Endodermal cell (in vitro differentiated cells): ENCODE results near the gene DPEP3. TPM values are rescaled to one million over a fixed set of nuclear protein-coding genes. Genes with fewer than 3 reads are reported as not detected.
A peak's percentile ranks its signal among the peaks of the same experiment; 100 is the strongest.

ENCODE experiments used
- DNase-seq: peaks from one replicate; pipeline ENCODE4 v3.0.0-alpha.2; 2017
- H3K27ac ChIP-seq: 2 replicates; pipeline ENCODE4 v1.5.1; 2013; ENCODE audit warnings: mild to moderate bottlenecking, low read depth, low read length, moderate library complexity
- H3K27me3 ChIP-seq: 2 replicates; pipeline ENCODE4 v1.6.1; 2013; ENCODE audit warnings: mild to moderate bottlenecking, low read length, moderate library complexity; ENCODE audit not compliant: insufficient read depth, control insufficient read depth, poor library complexity, severe bottlenecking
- H3K36me3 ChIP-seq: 2 replicates; pipeline ENCODE4 v1.7.0; 2013; ENCODE audit warnings: mild to moderate bottlenecking, low read length, moderate library complexity; ENCODE audit not compliant: control insufficient read depth, insufficient read depth
- H3K4me1 ChIP-seq: one replicate; pipeline ENCODE4 v1.7.0; 2013; ENCODE audit warnings: low read length; ENCODE audit not compliant: control insufficient read depth, insufficient read depth
- H3K4me3 ChIP-seq: 2 replicates; pipeline ENCODE4 v1.5.1; 2013; ENCODE audit warnings: mild to moderate bottlenecking, low read length, moderate library complexity
- H3K9ac ChIP-seq: 2 replicates; pipeline ENCODE4 v1.6.1; 2013; ENCODE audit warnings: mild to moderate bottlenecking, low read length, moderate library complexity; ENCODE audit not compliant: poor library complexity, severe bottlenecking; ENCODE audit errors: extremely low read depth
- H3K9me3 ChIP-seq: 2 replicates; pipeline ENCODE4 v1.6.1; 2013; ENCODE audit warnings: mild to moderate bottlenecking, low read length, moderate library complexity; ENCODE audit not compliant: control insufficient read depth
- H3K27ac Mint-ChIP-seq: 2 replicates; pipeline ENCODE4 v1.8.0; 2020; ENCODE audit warnings: mixed read lengths
- H3K27me3 Mint-ChIP-seq: 2 replicates; pipeline ENCODE4 v1.8.0; 2021; ENCODE audit warnings: mild to moderate bottlenecking, mixed read lengths; ENCODE audit not compliant: insufficient read depth
- H3K36me3 Mint-ChIP-seq: 2 replicates; pipeline ENCODE4 v1.8.0; 2020; ENCODE audit warnings: low read depth, mixed read lengths
- H3K4me1 Mint-ChIP-seq: 2 replicates; pipeline ENCODE4 v1.8.0; 2020; ENCODE audit warnings: mixed read lengths
- H3K4me3 Mint-ChIP-seq: 2 replicates; pipeline ENCODE4 v1.8.0; 2020; ENCODE audit warnings: mild to moderate bottlenecking, moderate library complexity, mixed read lengths
- H3K9me3 Mint-ChIP-seq: 2 replicates; pipeline ENCODE4 v1.8.0; 2020; ENCODE audit warnings: mild to moderate bottlenecking, mixed read lengths
- WGBS, 2 experiments: methylation state at CpG; one replicate each; pipeline versions ENCODE4 v1.1.5 to v1.1.7; 2013; ENCODE audit warnings: missing lambda C conversion rate in 2 of 2, mixed read lengths in 1 of 2; ENCODE audit not compliant: insufficient coverage in 1 of 2, insufficient read length in 1 of 2; 5-methylcytosine and 5-hydroxymethylcytosine counted together
- total RNA-seq, 2 donors: library from RNA; stranded (reverse); fragmentation: NEBNext Ultra II Directional in 1 of 2; extraction: Animal tissue kit (Norgen Biotek cat#: 25700) in 1 of 2; gene quantifications; 2 replicates in 1 of 2; 3 replicates in 1 of 2; pipeline ENCODE4 v1.2.1, GENCODE V29; 2021
- TF ChIP-seq, protein P1 (sequence below): fragments of 200-600 bp; sonication (generic); conservative IDR thresholded peaks from 2 replicates; pipeline ENCODE4 v1.5.0; 2021; ENCODE audit warnings: antibody characterized with exemption, mild to moderate bottlenecking

Gene DPEP3
- total RNA-seq, 2 donors from 2014 or later = 2.9 to 3.5 TPM

- H3K36me3 ChIP-seq = no peaks in the 10 kb centered on the region
- TF ChIP-seq, protein P1, sequence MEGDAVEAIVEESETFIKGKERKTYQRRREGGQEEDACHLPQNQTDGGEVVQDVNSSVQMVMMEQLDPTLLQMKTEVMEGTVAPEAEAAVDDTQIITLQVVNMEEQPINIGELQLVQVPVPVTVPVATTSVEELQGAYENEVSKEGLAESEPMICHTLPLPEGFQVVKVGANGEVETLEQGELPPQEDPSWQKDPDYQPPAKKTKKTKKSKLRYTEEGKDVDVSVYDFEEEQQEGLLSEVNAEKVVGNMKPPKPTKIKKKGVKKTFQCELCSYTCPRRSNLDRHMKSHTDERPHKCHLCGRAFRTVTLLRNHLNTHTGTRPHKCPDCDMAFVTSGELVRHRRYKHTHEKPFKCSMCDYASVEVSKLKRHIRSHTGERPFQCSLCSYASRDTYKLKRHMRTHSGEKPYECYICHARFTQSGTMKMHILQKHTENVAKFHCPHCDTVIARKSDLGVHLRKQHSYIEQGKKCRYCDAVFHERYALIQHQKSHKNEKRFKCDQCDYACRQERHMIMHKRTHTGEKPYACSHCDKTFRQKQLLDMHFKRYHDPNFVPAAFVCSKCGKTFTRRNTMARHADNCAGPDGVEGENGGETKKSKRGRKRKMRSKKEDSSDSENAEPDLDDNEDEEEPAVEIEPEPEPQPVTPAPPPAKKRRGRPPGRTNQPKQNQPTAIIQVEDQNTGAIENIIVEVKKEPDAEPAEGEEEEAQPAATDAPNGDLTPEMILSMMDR = no peak
- peaks cover 21% of the 10 kb centered on the region for H3K27me3 Mint-ChIP-seq
- H3K9me3 ChIP-seq = no peaks in the 10 kb centered on the region
- H3K27ac ChIP-seq = no peak overlapping the region
- WGBS, 2 experiments = 88 to 93% methylated on average over 4 of the region's 5 CpGs
- no peaks in the 10 kb centered on the region for H3K4me1 ChIP-seq
- no peaks in the 10 kb centered on the region for H3K27me3 ChIP-seq
- no peak overlapping the region for H3K9ac ChIP-seq
- H3K4me3 Mint-ChIP-seq = no peak overlapping the region
- no peak overlapping the region for H3K4me3 ChIP-seq
- H3K36me3 Mint-ChIP-seq = no peaks in the 10 kb centered on the region
- peaks cover 9% of the 10 kb centered on the region for H3K9me3 Mint-ChIP-seq
- DNase-seq = no peak
- H3K4me1 Mint-ChIP-seq = peaks cover 3% of the 10 kb centered on the region
- H3K27ac Mint-ChIP-seq = no peak overlapping the region
Observed at GRCh38 chr16:67986949-67987348, 6.7 kb upstream of the DPEP3 start.

DNA sequence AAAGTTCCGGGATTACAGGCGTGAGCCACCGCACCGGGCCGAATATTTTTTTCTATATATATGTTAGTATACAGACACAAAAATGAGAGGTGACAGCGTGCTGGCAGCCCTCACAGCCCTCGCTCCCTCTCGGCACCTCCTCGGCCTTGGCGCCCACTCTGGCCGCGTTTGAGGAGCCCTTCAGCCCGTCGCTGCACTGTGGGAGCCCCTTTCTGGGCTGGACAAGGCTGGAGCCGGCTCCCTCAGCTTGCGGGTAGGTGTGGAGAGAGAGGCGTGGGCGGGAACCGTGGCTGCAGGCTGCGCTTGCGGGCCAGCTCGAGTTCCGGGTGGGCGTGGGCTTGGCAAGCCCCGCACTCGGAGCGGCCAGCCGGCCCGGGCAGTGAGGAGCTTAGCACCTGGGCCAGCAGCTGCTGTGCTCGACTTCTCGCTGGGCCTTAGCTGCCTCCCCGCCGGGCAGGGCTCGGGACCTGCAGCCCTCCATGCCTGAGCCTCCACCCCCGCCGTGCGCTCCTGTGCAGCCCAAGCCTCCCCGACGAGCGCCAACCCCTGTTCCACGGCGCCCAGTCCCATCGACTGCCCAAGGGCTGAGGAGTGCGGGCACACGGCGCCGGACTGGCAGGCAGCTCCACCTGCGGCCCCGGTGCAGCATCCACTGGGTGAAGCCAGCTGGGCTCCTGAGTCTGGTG lies 1.9 kb upstream of the DPEP3 start:
- Histone ChIP-seq H3K4me3 (no peak overlapping the region), H3K27ac (no peak overlapping the region), H3K27me3 (peaks cover 9% of the 10 kb centered on the region), H3K4me1 (no peaks in the 10 kb centered on the region), H3K9ac (no peak overlapping the region), H3K36me3 (no peaks in the 10 kb centered on the region), H3K9me3 (no peaks in the 10 kb centered on the region)
- H3K4me3 Mint-ChIP-seq = no peak overlapping the region
- no peak overlapping the region for H3K27ac Mint-ChIP-seq
- peaks cover 3% of the 10 kb centered on the region for H3K4me1 Mint-ChIP-seq
- H3K9me3 Mint-ChIP-seq = peaks cover 9% of the 10 kb centered on the region
- H3K27me3 Mint-ChIP-seq = peaks cover 14% of the 10 kb centered on the region
- TF ChIP-seq, protein P1 = no peak
- DNase-seq = no peak
- WGBS, 2 experiments = 96% methylated on average over 25 to 44 of the region's 49 CpGs
- no peaks in the 10 kb centered on the region for H3K36me3 Mint-ChIP-seq

- Histone ChIP-seq H3K4me1 (no peaks in the 10 kb centered on the region), H3K4me3 (no peak overlapping the region), H3K9me3 (no peaks in the 10 kb centered on the region), H3K36me3 (no peaks in the 10 kb centered on the region), H3K9ac (no peak overlapping the region), H3K27ac (no peak overlapping the region), H3K27me3 (peaks cover 15% of the 10 kb centered on the region)
- Mint-ChIP-seq H3K4me3 (no peak overlapping the region), H3K4me1 (no peaks in the 10 kb centered on the region), H3K9me3 (peaks cover 3% of the 10 kb centered on the region), H3K27me3 (peaks cover 13% of the 10 kb centered on the region), H3K36me3 (no peaks in the 10 kb centered on the region), H3K27ac (no peak overlapping the region)
- DNase-seq = no peak
- WGBS, 2 experiments = 68 to 87% methylated on average over 3 to 9 of the region's 9 CpGs
- TF ChIP-seq, protein P1 = peak; percentile 26
Observed at GRCh38 chr16:67977469-67978227, 2.7 kb downstream of the DPEP3 start.
